Measurements from ENCODE around the gene ADIPOR1.
A peak's percentile ranks its signal among the peaks of the same experiment; 100 is the strongest.
"Not testable (repeated sequence)": the region's sequence is repeated elsewhere in the genome, so short reads cannot be mapped to it uniquely, and the experiment has no call there.

The ADIPOR1 gene

DNA sequence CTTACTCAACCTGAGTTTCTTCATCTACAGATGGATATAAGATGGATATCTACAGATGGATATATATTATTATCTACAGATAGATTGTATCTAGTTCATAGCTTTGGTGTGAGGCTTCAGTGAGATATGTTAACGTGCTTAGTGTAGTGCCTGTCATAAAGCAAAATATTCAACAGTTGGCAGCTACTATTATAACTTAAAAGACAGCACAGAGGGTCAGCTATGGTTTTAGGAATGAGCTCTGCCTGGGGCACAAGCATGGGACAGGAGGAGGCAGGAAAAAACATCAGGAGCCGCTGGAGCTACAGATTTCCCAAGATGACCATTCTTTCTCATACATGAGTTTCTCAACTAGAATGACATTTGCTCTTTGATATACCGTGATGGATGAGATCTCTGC lies 10.2 kb upstream of the ADIPOR1 start:
- no peak for DNase-seq

DNA sequence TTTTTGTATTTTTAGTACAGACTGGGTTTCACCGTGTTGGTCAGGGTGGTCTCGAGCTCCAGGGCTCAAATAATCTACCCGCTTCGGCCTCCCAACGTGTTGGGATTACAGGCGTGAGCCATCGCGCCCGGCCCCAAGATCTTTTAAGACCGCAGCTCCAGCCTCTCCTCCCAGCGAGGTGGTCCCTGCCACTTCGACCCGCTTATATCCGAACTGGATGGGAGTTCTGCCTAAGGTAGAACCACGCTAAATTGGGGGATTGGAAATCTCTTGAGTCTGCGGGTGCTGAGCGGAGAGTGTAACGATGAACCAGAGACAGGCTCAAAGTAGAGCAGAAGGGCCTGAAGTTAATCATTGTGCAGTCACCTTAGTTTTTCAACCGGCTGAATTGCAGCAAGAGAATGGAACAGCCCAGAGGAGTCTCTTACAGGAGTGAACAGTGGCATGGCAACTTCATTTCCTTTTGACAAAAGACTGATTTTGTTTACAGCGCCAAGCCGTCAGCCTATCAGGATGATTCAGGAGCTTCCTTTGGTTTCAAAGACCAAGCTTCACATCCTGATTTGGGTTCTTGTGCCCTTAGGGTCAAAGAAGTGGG lies 9.7 kb upstream of the ADIPOR1 start:
- peak; percentile 19 for DNase-seq

- no peak for DNase-seq
Observed at GRCh38 chr1:202966006-202966898, 8.1 kb upstream of the ADIPOR1 start.

DNA sequence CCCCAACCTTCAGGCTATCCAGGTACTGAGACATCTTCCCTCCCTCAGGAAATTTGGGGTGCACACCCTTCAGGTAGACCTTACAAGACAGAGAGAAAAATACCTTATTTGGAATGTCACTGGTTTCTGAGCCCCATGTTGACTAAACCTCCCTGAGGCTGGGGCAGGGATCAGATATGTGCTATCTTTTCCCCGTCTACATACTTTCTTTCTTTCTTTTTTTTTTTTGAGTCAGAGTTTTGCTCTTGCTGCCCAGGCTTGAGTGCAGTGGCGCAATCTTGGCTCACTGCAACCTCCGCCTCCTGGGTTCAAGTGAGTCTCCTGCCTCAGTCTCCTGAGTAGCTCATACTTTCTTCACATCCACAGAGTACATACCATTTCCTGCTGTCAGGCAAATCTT lies 7.3 kb upstream of the ADIPOR1 start:
- no peak for DNase-seq

- no peak for DNase-seq
Observed at GRCh38 chr1:202964791-202965410, 6.8 kb upstream of the ADIPOR1 start.

DNA sequence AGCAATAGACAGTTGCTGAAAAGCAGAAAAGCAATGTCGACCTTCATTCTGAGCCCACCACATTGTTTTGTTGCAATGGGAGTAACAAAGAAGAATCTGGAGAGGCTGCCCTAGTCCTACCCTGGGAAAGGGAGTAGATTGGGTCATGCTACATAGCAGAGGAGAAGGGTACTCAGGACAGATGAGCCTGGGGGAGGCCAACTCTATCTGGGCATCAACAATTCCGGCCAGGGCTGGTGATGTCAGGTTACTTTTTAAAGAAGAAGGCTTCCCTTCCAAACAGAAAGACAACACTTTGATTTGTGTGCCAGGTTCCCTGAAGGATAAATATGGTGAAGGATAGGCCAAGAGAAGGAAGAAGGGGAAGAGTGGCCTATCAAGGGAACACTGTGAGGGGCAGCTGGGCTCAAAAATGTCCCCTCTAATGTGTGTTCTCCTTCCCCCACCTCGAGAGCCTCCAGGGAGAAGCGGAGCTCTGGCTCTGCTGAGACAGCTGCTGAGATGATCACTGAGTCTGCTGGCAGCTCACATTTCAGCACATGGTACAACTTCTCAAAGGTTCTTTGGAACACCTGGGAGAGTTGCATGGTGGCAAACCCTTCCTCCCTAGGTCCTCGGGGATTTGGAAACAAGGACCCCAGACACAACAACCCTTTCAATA lies 3.2 kb upstream of the ADIPOR1 start:
- DNase-seq, result no peak

- no peak for DNase-seq
Observed at GRCh38 chr1:202959276-202959620, 1.1 kb upstream of the ADIPOR1 start.

DNA sequence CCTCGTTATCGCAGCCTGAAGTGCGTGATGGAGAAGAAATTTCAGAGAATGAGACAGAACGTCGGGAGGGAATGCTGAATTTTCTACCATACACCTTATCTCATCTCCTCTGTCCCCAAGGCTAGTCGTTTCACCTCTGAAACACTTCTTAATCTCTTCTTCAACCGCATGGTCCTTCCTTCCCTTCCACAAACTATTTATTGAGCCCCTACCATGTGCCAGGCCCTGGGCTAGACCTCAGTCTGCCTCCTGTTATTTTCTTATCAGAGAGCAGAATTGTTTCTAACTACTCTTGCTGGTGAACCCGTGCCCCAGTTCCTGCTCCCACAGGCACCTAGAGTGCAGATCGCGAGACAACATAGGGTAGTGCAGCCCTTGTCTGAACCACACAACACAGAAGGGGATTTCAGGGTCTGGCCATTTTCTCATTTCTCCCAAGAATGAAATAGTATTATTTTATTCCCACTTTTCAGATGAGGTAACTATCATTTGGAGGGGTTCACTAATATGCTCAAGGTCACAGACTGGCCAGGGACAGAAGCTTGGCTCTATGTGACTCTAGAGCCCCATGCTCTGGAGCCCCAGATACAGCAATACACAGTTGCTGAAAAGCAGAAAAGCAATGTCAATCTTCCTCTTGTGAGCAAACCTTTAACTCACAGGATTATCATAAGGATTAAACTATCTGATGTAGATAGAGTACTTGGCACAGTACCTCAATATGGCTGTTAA lies 598 bp upstream of the ADIPOR1 start:
- no peak for DNase-seq

- no peak for DNase-seq
Observed at GRCh38 chr1:202956969-202957368, 1.1 kb downstream of the ADIPOR1 start.

DNA sequence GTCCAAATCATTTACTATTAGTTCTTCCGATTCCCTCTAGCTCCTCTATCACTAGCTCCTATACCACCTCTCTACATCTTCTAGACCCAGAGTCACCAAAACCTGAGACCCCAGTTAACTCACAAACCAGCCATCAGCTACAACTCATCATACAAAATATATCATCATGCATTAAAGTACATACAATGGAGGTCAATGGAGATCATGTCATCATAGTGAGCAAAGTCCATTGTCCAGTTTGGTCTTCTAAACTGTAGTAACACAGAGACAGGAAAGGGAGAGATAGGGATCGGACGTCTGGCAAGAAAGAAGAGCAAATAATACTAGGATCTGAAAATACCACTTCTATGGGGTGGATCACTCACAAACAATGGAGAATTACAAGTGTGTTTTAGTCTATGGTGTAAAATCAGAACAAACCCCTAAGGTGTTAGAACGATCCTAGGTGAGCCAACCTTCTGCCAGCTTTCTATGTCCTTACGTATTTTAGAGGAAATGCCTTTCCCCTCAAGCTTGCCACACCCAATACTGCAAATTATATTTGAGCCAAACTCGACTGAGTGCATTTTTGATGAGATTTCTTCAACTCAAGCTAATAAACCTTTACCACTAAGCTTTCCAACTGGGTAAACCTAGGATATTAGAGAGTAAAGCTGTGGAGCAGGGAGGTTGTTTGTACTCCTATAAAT lies 3.9 kb downstream of the ADIPOR1 start:
- no peak for DNase-seq

GRCh38 chr1:202953392-202953791 lies 4.7 kb downstream of the ADIPOR1 start:
- DNase-seq, result no peak

DNA sequence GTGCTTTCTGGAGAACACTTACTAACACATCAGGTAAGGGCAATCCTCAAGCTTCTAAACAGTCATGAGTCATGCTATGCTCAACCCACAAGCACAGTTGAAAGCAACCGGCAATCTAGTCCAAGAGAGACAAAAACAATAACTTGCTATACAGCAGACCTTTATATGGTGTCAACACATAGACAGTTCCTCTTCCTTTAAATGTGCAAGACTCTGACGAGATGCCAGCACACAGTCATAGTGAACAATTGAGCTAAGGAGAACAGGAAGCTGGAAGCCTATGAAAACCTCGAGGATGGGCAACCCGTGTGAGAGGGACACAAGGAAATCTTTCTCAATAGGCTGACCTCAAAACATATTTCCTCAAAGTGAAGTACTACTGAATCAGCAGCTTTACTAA lies 5.3 kb downstream of the ADIPOR1 start:
- no peak for DNase-seq

DNA sequence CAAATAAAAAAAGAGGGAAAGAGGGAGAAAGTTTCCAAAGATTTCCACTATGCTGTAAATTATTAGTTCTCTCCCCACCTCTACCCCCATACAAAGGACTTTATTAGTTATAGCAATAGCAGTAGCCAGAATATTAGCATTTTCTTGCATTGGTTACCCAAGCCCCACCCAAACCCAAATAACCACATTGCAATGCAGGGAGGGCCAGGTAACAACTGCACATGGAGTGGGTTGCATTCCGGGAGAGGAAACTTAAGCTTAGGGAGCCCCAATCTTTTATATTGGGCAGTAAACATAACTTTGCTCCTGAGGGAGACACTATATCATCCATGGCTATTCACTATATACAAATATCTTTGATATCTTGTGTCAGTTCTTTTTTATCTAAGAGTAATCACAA lies 6.0 kb downstream of the ADIPOR1 start:
- no peak for DNase-seq

DNA sequence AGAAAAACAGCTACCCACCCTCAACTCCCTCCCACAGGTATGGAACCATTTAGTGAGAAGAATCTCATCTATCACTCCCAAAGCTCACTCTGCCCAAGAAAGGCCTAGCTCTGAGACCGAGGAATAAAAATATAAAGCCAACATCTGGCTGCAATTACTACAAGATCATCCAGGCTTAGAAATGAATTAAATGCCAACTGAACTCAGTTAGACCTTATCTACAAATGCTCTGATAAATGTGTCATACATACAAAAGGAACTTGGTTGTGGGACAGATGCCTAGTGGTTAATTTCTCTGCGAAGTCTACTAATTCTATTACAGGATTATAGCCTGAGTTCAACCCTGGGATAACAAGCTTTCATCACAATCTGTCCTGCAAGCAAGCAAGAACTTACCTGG lies 6.7 kb downstream of the ADIPOR1 start:
- DNase-seq, result no peak

- no peak for DNase-seq
Observed at GRCh38 chr1:202945483-202945882, 12.6 kb downstream of the ADIPOR1 start.

GRCh38 chr1:202944438-202944921 lies 13.6 kb downstream of the ADIPOR1 start:
- DNase-seq, result no peak

DNA sequence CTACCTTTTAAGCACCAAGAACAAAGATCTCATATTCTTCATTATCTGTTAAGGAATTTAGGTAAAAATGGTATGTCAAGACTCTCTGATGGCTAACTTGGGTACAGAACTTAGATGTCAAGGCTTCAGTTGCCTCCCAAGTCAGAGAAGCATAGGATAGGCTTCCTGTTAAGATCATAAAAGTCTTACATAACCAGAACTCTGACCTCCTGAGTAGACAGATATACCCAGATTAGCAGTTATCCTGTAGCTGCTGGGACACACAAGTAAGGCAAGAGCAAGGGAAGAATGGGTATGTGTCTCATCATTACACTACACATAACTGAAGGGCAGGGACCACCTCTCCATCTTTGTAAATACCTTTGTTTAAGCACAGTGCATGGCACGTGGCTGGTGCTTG lies 15.7 kb downstream of the ADIPOR1 start:
- DNase-seq, result no peak

DNA sequence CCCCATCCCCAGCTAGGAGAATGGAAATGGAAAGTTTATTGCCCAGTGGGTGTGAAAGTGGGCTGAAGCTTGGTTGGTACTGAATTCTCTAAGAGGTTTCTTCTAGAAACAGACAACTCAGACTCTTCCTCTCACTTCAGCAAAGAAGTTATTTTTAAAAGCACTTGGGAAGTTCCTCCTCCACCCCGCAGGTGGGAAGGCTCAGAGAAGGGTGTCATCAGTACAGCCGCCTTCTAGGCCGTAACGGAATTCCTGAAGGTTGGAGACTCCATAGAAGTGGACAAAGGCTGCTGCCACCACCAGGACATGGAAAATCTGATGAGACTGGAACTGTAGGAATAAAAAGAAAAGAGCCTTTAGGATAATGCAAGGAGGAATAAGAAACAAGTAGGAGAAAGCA lies 16.7 kb downstream of the ADIPOR1 start:
- DNase-seq, result no peak

- no peak for DNase-seq
Observed at GRCh38 chr1:202940561-202940960, 17.6 kb downstream of the ADIPOR1 start.

DNA sequence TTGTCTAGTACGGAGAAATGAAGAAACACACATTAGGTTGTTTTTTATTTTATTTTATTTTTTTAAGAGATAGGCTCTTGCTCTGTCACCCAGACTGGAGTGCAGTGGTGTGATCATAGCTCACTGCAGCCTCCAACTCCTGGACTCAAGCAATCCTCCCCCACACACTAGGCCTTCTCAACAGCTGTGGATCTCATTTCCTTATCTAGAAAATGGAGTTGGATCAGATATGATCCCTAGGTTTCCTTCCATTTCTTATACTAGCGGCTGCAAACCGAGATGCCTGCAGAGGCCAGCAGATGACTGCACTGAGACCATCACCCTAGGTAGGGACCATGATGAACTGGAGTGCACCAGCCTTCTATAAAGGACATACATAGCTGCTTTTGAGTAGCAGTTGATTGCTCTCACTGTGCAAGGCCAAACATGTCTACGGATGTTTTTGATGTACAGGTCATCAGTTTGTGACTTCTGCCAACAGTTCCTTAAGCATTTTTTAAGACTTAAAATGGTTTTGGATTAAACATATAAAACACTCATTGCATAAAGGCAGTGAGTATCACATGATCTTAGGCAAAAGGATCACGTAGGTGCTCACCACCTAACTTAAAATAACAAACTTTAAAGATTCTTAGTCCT lies 19.7 kb downstream of the ADIPOR1 start:
- DNase-seq, result no peak

- not testable (repeated sequence) for DNase-seq
Observed at GRCh38 chr1:202936409-202936808, 21.7 kb downstream of the ADIPOR1 start.

DNA sequence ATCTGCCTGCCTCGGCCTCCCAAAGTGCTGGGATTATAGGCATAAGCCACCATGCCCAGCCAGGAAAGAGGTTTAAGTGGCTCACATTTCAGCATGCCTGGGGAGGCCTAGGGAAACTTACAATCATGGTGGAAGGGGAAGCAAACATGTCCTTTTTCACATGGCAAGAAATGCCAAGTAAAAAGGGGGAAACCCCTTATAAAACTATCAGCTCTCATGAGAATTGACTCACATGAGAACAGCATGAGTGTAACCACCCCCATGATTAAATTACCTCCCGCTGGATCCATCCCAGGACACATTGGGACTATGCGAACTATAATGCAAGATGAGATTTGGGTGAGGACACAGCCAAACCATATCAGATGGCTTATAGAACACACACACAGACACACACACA lies 22.3 kb downstream of the ADIPOR1 start:
- no peak for DNase-seq

All from NCI-H526 treated with DMSO at 0.1 percent for 48 hours (cell line).